Astrocyte of the cerebellum (primary cell): ENCODE data around the gene DNAJA2.

Source experiments
- DNase-seq: peaks from one replicate; pipeline ENCODE4 v3.0.0-alpha.2; 2011; ENCODE audit warnings: low read depth
- H3K4me3 ChIP-seq: 2 replicates; pipeline ENCODE4 v1.5.1; 2011; ENCODE audit warnings: mild to moderate bottlenecking, low read depth, low read length, moderate library complexity
- CTCF ChIP-seq: IDR thresholded peaks from 2 replicates; pipeline ENCODE4 v1.5.1; 2012; ENCODE audit warnings: low read length, low read depth, moderate library complexity, mild to moderate bottlenecking; ENCODE audit errors: missing control alignments
- in situ Hi-C: cut with HindIII; loops from 2 replicates; pipeline ENCODE4 v1.10.0; 2017; ENCODE audit warnings: low sequenced_read_pairs

Gene DNAJA2

GRCh38 chr16:46976550-46976949 lies 3.1 kb upstream of the DNAJA2 start:
- in situ Hi-C loops, result no loop called here
- no peak for DNase-seq
- no peak for TF ChIP-seq CTCF
- no peak overlapping the region for H3K4me3 ChIP-seq

- in situ Hi-C loops, result no loop called here
- no peak for DNase-seq
- TF ChIP-seq CTCF, result no peak
- no peak overlapping the region for H3K4me3 ChIP-seq
Observed at GRCh38 chr16:46975908-46976470, 2.5 kb upstream of the DNAJA2 start.

- no peak overlapping the region for H3K4me3 ChIP-seq
- no peak for TF ChIP-seq CTCF
- DNase-seq, result no peak
- in situ Hi-C loops, result no loop called here
Observed at GRCh38 chr16:46975165-46975564, 1.7 kb upstream of the DNAJA2 start.

GRCh38 chr16:46974352-46974751 lies 878 bp upstream of the DNAJA2 start:
- TF ChIP-seq CTCF, result no peak
- DNase-seq, result no peak
- in situ Hi-C loops, result loop anchor here (25.0 kb wide), 2 partner anchors 1188 to 1663 kb away; partner anchors contain the start of gene ABCC12
- peak overlapping the region; percentile 84 for H3K4me3 ChIP-seq

GRCh38 chr16:46973996-46974324 lies 486 bp upstream of the DNAJA2 start:
- TF ChIP-seq CTCF, result no peak
- DNase-seq, result no peak
- in situ Hi-C loops, result loop anchor here (25.0 kb wide), 2 partner anchors 1188 to 1663 kb away; partner anchors contain the start of gene ABCC12
- peak overlapping the region; percentile 84 for H3K4me3 ChIP-seq

- in situ Hi-C loops, result loop anchor here (25.0 kb wide), 2 partner anchors 1190 to 1665 kb away; partner anchors contain the start of gene ABCC12
- TF ChIP-seq CTCF, result no peak
- H3K4me3 ChIP-seq, result peak overlapping the region; percentile 84
- DNase-seq, result no peak
Observed at GRCh38 chr16:46972429-46973206, 856 bp downstream of the DNAJA2 start.
